ELF-1 (cell line): Measurements from ENCODE around the gene RLF.
"Not testable (repeated sequence)": the region's sequence is repeated elsewhere in the genome, so short reads cannot be mapped to it uniquely, and the experiment has no call there.

Experiments used
- DNase-seq: peaks from one replicate; pipeline ENCODE4 v3.0.0-alpha.2; 2016; ENCODE audit warnings: low read depth, low spot score

Gene RLF

DNA sequence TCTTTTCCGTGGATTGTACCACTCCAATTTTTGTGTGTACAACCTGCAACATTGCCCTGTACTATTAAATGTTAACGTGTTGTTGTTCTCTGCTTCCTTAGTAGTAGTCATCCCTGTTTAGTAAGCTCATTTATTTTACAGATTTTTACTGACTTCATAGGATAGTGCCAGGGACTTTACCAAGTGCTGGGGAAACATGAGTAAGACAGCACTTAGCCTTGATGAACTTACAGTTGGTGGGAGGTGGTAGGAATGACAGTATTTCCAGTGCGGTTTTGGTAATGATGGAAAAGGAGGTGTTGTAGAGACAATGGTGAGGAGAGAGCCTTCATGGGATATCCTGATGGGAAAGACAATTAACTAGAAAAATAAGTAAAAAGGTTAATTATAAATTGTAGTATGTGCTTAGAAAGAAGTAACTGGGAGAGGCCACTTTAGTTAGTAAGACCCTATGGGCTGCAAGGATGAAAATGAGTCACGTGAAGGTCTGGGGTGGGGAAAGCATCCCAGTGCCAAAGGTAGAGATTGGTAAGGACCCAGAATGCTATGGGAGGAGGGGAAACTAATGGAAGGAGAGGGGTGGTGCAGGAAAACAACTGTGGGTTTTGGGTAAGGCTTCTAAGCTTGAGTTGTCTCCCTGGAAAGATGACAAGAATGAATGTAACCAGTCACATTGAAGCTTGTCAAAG is 1.7 kb downstream of the RLF start:
- no peak for DNase-seq

DNA sequence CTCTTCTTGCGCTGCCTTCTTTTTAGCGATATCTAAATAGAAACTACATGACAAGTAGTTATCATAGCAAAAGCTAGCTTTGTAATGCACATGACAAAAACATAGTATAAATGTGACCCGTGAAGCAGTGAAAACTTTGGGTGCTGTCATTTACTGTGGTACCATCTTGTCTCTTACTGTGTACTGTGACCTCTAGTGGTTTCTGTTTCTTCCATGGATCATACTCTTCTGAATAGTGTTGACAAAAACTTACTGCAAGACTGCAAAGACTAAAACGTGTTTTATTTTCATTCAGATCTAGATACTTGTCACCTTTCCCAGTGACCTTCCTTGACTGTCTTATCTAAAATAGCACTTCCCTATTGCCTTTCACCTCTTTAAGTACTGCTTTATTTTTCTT is 6.1 kb downstream of the RLF start:
- DNase-seq, result no peak

DNA sequence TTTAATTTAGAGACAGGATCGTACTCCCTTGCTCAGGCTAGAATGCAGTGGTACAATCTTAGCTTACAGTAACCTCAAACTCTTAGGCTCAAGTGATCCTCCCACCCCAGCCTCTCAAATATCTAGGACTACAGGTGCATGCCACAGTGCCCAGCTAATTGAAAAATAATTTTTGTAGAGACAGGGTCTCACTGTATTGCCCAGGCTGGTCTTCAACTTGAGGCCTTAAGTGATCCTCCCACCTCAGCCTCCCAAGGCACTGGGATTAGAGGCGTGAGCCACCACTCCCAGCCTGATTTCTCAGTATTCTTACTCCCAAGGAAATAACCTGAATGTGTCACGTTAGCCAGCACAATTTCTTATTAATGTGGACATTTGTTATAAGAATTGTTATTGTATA is 9.8 kb downstream of the RLF start:
- no peak for DNase-seq

DNA sequence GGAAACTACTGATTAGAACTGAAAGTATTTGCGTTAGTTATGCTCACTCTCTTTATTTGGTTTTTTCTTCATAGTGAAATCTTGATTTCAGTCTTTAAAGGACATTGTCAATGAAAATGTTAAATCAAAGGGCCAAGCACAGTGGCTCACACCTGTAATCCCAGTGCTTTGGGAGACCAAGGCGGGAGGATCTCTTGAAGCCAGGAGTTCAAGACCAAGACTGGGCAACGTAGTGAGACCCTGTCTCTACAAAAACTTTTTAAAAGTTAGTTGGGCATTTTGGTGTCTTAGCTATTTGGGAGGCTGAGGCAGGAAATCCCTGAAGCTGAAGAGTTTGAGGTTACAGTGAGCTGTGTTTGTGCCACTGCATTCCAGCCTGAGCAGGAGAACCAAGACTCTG is 13.6 kb downstream of the RLF start:
- DNase-seq, result no peak

DNA sequence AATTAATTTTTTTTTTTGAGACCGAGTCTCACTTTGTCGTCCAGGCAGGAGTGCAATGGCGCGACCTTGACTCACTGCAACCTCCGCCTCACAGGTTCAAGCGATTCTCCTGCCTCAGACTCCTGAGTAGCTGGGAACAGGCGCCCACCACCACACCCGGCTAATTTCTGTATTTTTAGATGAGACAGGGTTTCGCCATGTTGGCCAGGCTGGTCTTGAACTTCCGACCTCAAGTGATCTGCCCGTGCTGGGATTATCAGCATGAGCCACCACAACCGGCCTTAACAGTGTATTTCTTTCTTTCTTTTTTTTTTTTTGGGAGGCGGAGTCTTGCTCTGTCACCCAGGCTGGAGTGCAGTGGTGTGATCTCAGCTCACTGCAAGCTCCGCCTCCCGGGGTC is 15.8 kb downstream of the RLF start:
- not testable (repeated sequence) for DNase-seq

DNA sequence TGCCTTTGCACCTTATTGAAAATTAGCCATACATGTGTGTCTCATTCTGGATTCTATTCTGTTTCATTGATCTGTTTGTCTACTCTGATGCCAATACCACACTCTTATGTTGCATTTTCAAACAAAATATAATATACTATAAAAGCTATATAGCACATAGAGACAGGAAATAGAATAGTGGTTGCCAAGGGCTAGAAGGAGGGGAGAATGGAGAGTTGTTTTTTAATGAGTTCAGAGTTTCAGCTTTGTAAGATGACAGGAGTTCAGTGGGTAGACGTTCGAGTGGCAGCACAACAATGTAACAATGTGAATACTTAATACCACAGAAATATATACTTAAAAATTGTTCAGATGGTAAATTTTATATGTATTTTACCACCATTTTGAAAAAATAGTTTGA is 17.0 kb downstream of the RLF start:
- no peak for DNase-seq

DNA sequence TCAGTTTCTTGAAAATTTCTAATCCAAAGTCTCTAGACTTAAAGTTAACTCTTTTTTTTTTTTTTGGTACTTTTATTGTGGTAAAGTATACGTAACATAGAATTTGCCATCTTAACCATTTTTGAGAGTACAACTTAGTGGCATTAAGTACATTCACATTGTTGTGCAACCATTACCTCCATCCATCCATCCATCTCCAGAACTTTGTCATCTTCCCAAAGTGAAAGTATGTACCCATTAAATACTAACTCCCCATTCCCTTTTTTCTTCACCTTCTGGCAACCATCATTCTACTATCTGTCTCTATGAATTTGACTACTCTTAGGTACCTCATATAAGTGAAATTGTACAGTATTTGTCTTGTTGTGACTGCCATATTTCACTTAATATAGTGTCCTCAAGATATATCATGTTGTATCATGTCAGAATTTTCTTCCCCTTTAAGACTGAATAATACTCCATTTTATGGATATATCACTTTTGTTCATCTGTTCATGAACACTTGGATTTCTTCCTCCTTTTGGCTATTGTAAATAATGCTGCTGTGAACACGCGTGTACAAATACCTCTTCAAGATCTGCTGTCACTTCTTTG is 18.4 kb downstream of the RLF start:
- DNase-seq, result no peak

DNA sequence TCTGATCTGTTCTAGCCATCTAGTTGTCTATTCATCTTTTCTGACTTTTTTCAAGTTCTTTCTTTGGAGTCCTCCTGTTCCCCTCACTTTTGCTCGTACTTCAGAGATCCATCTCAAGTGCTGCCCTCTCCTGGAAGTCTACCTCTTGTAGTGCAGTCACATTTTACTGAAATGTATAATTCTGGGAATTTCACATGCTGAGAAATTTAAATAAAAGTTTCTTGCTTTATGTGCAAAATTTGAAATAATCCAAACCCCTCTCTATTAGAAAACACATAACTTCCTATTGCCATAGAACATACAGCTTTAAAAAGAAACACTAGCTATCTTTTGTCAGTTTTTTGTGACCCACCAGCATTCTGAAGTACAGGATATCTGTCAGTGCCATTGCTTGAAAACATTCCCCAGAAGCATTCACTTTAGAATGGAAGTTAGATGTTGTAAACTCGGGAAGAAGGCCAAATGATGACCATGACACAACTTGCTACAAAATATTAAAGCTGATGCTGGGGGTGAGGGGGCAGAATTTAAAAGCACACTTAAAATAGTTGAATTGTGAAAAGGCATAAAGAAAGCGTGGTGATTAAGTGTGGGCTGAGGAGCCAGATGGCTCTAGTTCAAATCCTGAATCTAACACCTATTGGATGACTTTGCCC is 22.0 kb downstream of the RLF start:
- DNase-seq, result no peak

DNA sequence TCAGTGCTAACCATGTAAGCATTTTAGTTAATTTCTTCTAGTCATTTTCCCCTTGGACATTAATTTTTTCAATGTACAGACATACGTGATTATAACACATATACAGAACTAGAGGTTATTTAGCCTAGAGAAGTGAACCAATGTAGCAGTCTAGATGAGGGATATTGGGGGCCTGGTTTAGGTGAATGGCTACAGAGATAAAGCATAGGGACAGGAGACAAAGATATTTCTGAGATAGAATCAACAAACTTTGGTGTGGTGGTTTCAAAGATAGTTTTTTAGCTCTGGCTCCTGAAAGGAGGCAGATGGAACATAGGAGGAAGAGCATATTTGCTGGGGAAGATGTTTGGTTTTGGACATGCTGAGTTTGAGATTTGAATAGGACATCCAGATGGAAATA is 23.0 kb downstream of the RLF start:
- DNase-seq, result no peak

DNA sequence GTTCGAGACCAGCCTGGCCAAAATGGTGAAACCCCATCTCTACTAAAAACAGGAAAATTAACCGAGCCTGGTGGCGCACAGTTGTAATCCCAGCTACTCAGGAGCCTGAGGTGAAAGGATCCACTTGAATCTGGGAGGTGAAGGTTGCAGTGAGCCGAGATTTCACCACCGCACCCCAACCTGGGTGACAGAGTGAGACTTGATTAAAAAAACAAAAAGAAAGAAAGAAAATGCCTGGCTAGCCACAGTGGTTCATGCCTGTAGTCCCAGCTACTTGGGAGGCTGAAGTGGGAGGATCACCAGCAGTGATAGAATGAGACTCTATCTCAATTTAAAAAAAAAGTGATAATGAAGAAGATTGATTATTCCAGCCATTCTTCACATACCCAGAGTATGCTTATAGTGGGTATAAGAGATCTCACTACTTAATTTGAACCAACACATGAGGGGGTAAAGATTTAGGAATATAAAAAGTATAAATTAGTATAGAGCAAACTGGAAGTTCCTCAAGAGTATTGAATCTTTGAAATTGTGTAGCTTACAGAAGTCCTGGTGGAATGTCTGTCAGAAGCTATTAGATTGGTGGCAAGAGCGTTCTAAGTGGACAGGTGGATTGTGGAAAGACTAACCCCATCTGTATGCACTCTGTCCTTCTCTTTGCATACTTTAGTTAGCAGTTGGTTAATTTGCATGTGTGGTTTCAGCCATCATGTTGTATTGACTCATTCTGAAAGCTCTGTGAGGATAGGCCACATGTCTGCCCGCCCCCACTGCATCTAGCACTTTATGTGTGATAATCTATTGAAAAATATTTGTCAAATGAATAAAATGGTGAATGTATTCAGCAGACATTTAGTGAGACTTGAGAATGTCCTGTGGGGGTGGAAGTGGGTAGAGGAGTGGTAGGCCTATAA is 25.0 kb downstream of the RLF start:
- no peak for DNase-seq

DNA sequence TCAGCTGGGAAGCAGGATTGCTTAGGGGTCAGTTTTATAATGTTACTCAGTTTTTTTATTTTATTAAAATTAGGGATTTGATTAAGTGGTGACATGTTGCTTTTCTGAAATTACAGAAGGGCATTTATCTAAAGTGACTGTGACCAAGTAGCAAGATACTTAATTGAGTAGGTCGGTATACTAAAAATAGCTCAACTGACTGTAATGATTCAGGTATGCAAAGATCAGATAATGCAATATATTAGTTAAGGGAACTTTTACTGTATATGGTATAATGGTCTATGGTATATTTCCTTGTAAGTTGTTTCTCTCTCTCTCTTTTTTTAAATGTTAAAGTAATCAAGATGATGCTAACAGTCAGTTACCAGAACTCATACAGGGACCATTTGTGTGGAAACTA is 26.2 kb downstream of the RLF start:
- DNase-seq, result no peak

DNA sequence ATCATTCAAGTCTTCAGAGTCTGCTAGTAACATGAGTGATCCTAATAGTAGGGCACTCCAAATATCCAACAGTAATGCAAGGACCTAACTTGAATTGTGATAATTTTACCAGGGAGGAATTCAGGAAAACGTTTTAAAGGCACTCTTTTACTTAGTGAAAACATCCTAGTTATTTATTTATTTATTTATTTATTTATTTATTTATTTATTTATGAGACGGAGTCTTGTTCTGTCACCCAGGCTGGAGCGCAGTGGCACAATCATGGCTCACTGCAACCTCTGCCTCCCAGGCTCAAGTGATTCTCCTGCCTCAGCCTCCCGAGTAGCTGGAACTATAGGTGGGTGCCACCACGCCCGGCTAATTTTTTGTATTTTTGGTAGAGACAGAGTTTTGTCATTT is 33.5 kb downstream of the RLF start:
- not testable (repeated sequence) for DNase-seq

DNA sequence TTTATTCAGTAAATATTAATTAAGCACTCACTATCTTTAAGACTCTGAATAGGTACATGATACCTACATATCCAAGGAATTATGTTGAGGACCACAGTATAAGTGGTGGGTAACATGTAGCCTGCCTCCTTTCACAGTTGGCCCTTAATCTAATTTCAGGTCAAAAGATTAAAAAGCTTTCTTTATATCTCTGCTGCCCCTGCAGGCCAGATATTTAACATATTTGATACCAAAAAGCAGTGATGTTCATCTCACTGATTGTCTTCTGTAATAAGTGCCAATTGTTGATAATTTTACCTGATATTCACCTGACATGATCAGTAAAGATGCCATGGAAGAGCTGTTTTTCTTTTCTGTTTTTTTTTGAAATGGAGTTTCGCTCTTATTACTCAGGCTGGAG is 36.5 kb downstream of the RLF start:
- no peak for DNase-seq

DNA sequence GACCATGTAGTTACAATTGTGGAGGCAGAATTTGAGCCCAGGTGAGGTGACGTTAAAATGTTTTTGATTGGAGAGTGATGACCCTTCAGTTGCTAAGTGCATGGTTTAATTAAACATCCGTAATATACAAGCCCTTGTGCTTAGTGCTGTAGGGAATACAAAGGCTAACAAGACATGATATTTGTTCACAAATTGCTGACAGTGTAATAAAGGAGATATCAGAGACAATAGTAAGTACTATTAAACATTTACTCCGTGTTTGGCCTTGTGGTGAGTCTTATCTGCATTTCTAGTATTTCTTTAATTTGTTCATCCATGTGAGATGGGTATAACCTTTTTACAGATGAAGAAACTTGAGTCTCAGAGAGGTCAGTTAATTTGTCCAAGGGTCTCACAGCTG is 37.9 kb downstream of the RLF start:
- no peak for DNase-seq

DNA sequence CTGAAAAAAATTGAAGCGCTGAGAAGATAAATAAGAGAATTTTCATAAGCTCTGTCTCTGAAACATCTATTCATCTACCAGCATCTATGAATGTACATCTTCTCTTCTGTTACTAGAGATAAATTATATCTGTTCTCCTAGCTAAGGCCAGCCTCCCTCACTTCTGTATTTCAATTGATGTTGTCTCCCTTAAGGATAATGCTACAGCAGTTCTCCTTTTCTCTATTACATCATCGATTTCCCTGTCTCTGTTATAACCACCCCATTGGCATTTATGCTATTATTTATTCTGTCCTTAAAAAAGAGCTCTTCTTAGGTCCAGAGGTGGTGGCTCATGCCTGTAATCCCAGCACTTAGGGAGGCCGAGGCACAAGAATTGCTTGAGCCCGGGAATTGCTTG is 43.7 kb downstream of the RLF start:
- no peak for DNase-seq

DNA sequence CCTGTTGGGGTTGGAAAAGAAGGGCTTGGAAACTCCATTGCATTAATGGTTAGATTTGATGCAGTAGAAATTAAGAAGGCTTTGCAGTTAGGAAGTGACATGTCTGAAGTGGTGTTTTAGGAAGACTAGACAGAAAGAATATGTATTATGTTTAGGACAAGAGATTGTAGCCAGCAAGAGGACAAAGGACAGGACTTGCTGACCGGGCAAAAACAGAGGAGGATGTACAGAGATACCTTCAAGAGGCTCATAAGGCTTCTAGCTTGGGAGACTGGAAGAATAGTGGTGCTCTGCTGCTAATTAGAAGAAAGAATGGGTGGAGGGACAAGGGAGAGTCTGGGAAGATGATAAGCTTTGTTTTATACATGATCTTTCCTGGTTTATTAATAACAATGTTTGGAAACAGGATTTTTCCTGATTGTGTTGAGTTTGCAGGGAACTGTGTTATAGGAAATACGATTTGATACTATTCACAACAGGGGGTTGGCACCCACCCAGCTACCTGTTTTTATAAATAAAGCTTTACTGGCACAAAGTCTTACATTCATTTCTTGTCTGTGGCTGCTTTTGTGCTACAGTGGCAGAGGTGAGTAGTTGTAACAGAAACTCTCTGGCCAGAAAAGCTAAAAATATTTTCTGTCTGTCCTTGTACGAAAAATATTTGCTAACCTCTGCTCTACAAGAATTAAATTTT is 49.5 kb downstream of the RLF start:
- DNase-seq, result no peak

DNA sequence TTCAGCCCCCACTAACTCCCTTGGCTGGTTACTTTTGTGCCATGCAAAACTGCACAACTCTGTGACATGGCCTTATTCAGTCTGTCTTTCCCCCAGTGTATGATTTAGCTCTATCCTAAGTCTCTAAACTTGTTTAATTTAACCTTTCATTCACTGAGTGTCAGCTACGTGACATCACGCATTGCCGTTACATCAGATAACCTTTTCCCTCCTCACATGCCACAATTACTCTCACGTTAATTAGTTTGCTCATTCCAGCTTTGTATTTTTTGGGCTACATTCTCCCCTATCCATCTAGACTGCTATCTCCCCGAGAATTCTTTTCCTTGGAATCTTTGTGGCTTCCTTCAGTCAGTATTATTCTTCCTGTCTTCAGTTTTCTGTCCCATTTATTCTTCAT is 57.1 kb downstream of the RLF start:
- DNase-seq, result no peak

DNA sequence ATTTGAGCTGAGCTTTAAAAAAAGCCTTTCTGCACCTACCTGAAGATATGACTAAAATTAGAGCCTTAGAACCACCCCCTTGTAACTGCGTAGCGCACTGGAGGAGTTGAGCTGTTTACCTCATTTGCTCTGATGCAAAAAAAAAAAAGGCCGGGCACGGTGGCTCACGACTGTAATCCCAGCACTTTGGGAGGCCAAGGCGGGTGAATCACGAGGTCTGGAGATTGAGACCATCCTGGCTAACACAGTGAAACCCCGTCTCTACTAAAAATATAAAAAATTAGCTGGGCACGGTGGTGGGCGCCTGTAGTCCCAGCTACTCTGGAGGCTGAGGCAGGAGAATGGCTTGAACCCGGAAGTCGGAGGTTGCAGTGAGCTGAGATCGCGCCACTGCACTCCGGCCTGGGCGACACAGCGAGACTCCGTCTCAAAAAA is 60.3 kb downstream of the RLF start:
- not testable (repeated sequence) for DNase-seq

DNA sequence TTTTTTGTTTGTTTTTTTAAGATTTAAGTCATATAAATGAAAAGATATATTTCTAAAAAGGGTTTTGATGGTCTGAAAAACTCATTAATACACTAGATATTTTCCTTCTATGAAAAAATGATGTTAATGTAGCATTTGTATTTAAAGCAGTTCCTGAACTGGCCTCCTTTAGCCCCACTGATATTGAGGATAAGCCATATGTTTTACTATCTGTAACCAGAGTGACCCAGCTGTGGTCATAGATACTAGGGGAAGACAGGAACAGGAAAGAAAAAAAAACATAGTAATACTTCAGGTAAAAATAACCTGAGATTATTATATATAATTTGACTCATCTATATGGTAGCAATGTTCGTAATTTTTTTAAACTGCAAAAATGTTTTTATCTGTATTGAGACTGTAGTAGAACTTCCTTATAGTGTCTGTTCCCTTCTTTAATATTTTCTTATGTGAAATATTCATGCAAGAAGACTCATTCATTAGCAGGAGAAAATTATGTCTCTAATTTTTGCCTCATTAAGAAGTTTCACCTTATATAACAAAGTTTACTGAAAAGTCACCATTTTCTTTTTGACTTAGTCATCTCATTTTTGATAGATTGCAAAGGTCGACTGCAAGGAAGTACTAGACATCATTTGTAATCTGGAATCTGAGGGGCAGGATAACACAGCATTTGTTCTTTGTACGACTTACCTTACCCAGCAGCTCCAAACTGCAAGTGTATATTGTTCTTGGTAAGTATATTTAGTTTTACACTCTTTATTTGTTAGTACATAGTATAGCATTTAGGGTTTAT is 61.0 kb downstream of the RLF start:
- no peak for DNase-seq

DNA sequence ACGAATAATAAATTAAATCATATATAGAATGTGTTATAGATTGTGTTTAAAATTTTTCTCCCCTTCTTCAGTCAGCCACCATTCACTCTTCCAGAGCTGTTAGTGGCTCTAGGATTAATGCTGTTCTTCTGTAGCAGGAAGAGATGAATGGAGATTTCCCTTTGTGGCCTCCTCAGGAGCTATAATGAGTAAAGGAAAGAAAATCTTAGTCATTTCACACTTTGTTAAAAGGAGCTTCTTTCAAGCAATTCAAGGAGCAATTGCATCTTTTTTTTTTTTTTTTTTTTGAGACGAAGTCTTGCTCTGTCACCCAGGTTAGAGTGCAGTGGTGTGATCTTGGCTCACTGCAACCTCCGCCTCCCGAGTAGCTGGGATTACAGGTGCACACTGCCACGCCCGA is 62.9 kb downstream of the RLF start:
- no peak for DNase-seq

DNA sequence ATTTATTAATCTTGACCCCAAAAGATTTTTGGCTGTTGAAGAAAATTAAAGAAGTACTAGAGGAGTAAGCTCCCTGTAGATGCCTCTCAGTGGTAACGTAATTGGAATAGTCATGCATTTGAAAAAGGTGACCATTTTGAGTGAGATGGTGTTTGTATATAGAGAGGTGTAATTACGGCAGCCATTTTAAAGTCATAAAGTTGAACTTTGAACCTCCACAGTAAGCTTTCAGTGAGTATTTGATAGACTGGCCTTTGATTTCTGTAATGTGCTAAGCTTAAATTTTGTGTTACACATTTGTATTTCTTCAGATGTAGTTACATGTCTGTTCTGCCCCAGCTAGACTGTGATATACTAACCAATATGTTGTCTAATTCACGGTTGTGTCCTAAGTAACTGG is 65.0 kb downstream of the RLF start:
- DNase-seq, result no peak
